ENCODE data around the gene SP100.
"Not testable (repeated sequence)": the region's sequence is repeated elsewhere in the genome, so short reads cannot be mapped to it uniquely, and the experiment has no call there.

The SP100 gene

DNA sequence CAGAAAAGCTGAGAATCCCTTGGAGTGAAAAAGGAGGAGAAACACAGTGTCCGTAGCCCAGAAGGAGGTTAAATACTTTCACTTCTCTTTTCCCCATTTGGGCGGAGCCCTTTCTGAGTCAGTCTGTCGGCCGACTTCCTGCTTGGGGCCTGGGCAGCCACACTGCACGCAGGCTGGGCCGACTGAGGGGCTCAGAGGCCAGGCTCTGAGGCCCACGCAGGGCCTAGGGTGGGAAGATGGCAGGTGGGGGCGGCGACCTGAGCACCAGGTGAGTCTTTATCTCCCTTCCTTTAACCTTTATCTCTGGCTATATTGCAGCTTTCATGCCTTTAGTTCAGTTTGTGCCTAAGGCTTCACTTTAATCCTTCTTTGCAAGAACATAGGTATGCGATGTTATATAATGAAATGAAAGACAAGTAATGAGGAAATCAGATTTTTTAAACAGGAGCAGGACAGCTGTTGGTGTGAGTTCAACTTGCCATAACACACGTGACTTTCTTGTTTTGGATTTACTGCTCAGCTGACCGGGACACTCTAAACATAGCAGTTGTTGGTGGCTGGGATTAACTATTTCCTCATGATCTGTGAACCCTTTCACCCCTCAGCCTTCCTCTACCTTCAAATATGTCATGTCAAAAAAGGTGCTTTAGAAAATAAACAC, at the start of gene SP100:
TSS of gene SP100 (plus strand) at position 141 of the 661 bp plus-strand sequence. CDS start at position 237, 96 bp downstream.
- H3K9me3 ChIP-seq (ENCODE audit: control insufficient read depth in 2 of 2, low read length in 2 of 2), result no peaks in the 10 kb centered on the region
- H3K27ac ChIP-seq (ENCODE audit: low read length), result peak within 1 kb of the TSS; percentile 88
- H3K4me1 ChIP-seq (ENCODE audit: control insufficient read depth, insufficient read depth, low read length), result peaks cover 24% of the 10 kb centered on the region
- peak within 1 kb of the TSS; percentile 77 to 85 for H3K4me3 ChIP-seq (ENCODE audit: low read length in 2 of 2)
- H3K9ac ChIP-seq (ENCODE audit: low read length in 2 of 2), result peak within 1 kb of the TSS; percentile 71 to 83
- no peaks in the 10 kb centered on the region for H3K27me3 ChIP-seq (ENCODE audit: control insufficient read depth in 1 of 2, insufficient read depth in 2 of 2, low read length in 2 of 2)
- H3K36me3 ChIP-seq (ENCODE audit: control insufficient read depth in 2 of 2, insufficient read depth in 2 of 2, low read length in 2 of 2), result no peaks in the 10 kb centered on the region

GRCh38 chr2:230382108-230382507, 33.9 kb upstream of the SP100 start:
- H3K9me3 ChIP-seq (ENCODE audit: control insufficient read depth in 2 of 2, low read length in 2 of 2), result no peaks in the 10 kb centered on the region
- no peaks in the 10 kb centered on the region for H3K27me3 ChIP-seq (ENCODE audit: control insufficient read depth in 1 of 2, insufficient read depth in 2 of 2, low read length in 2 of 2)
- H3K27ac ChIP-seq (ENCODE audit: low read length), result no peak overlapping the region
- H3K36me3 ChIP-seq (ENCODE audit: control insufficient read depth in 2 of 2, insufficient read depth in 2 of 2, low read length in 2 of 2), result peaks cover 0 to 9% of the 10 kb centered on the region in 2 donors
- no peaks in the 10 kb centered on the region for H3K4me1 ChIP-seq (ENCODE audit: control insufficient read depth, insufficient read depth, low read length)
- no peak overlapping the region for H3K9ac ChIP-seq (ENCODE audit: low read length in 2 of 2)
- no peak overlapping the region for H3K4me3 ChIP-seq (ENCODE audit: low read length in 2 of 2)

- H3K4me3 ChIP-seq (ENCODE audit: low read length in 2 of 2), result no peak overlapping the region
- no peak overlapping the region for H3K9ac ChIP-seq (ENCODE audit: low read length in 2 of 2)
- no peaks in the 10 kb centered on the region for H3K4me1 ChIP-seq (ENCODE audit: control insufficient read depth, insufficient read depth, low read length)
- no peak overlapping the region for H3K27ac ChIP-seq (ENCODE audit: low read length)
- H3K36me3 ChIP-seq (ENCODE audit: control insufficient read depth in 2 of 2, insufficient read depth in 2 of 2, low read length in 2 of 2), result peaks cover 0 to 11% of the 10 kb centered on the region in 2 donors
- H3K9me3 ChIP-seq (ENCODE audit: control insufficient read depth in 2 of 2, low read length in 2 of 2), result no peaks in the 10 kb centered on the region
- no peaks in the 10 kb centered on the region for H3K27me3 ChIP-seq (ENCODE audit: control insufficient read depth in 1 of 2, insufficient read depth in 2 of 2, low read length in 2 of 2)
Observed at GRCh38 chr2:230383453-230383852, 32.5 kb upstream of the SP100 start.

DNA sequence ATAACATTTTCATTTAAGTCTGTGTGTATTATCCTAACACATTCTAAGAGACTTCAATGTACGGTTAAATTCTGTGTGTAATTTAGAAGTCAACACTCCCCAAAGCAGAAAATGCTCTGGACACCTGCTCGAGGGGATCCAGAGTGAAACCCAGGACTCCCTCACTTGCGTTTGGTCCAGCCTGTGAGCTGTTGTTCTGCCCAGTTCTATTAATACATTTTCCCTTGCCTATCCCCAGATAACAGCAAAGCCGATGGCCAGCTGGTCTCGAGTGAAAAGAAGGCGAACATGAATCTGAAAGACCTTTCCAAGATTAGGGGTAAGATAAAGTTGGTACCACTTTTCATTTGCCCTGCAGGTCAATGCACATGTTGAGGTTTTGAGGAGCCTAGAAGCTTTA, 31.0 kb upstream of the SP100 start:
- Histone ChIP-seq H3K4me3 (ENCODE audit: low read length in 2 of 2) (no peak overlapping the region), H3K27ac (ENCODE audit: low read length) (no peak overlapping the region), H3K9me3 (ENCODE audit: control insufficient read depth in 2 of 2, low read length in 2 of 2) (no peaks in the 10 kb centered on the region), H3K27me3 (ENCODE audit: control insufficient read depth in 1 of 2, insufficient read depth in 2 of 2, low read length in 2 of 2) (no peaks in the 10 kb centered on the region), H3K9ac (ENCODE audit: low read length in 2 of 2) (no peak overlapping the region), H3K36me3 (ENCODE audit: control insufficient read depth in 2 of 2, insufficient read depth in 2 of 2, low read length in 2 of 2) (peaks cover 8 to 21% of the 10 kb centered on the region in 2 donors), H3K4me1 (ENCODE audit: control insufficient read depth, insufficient read depth, low read length) (no peaks in the 10 kb centered on the region)

DNA sequence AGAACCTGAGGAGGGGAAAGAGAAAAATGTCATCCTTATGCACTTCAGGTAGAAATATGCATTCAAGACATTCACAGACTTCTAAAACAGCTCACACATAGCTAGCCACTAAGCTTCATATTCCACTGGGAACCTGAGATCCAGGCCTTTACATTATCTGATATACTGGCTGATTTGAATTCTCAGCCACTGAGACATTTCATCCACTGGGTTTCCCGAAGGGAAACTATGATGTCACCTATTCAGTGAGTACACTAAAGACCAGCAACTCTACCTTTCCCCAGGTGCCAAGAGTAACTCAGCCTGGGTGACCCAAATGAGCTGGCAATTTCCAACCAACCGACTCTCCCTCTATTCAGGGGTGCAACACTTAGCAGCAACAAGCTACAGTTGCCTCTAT, 21.7 kb upstream of the SP100 start:
- Histone ChIP-seq H3K9me3 (ENCODE audit: control insufficient read depth in 2 of 2, low read length in 2 of 2) (no peaks in the 10 kb centered on the region), H3K4me1 (ENCODE audit: control insufficient read depth, insufficient read depth, low read length) (no peaks in the 10 kb centered on the region), H3K27me3 (ENCODE audit: control insufficient read depth in 1 of 2, insufficient read depth in 2 of 2, low read length in 2 of 2) (no peaks in the 10 kb centered on the region), H3K27ac (ENCODE audit: low read length) (no peak overlapping the region), H3K4me3 (ENCODE audit: low read length in 2 of 2) (no peak overlapping the region), H3K9ac (ENCODE audit: low read length in 2 of 2) (no peak overlapping the region), H3K36me3 (ENCODE audit: control insufficient read depth in 2 of 2, insufficient read depth in 2 of 2, low read length in 2 of 2) (peaks cover 13 to 16% of the 10 kb centered on the region in 2 donors)

DNA sequence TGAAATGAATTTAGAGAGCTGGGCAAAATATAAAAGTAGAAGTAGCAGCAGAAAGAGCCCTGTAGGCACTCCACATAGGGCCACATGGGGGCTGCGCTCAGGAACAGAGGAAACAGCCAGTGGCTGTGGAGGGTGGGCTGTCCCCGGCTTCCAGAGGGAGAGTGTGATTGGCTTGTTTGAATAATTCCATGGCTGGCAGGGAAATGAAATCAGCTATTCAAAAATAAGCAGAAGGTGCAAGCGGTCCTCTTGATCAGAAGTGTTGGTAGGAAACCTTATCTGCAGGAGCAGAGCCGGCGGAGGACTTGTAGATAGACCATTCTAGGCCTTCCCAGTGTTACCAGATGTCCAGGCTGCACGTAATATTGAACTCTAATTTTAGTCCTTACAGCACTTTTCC, 17.3 kb upstream of the SP100 start:
- not testable (repeated sequence) for H3K27me3 ChIP-seq (ENCODE audit: control insufficient read depth in 1 of 2, insufficient read depth in 2 of 2, low read length in 2 of 2); H3K4me3 ChIP-seq (ENCODE audit: low read length in 2 of 2); H3K4me1 ChIP-seq (ENCODE audit: control insufficient read depth, insufficient read depth, low read length); H3K27ac ChIP-seq (ENCODE audit: low read length); H3K9ac ChIP-seq (ENCODE audit: low read length in 2 of 2); H3K9me3 ChIP-seq (ENCODE audit: control insufficient read depth in 2 of 2, low read length in 2 of 2)
- peaks cover 9 to 13% of the 10 kb centered on the region in 2 donors for H3K36me3 ChIP-seq (ENCODE audit: control insufficient read depth in 2 of 2, insufficient read depth in 2 of 2, low read length in 2 of 2)

GRCh38 chr2:230400041-230400440, 16.0 kb upstream of the SP100 start:
- Histone ChIP-seq H3K36me3 (ENCODE audit: control insufficient read depth in 2 of 2, insufficient read depth in 2 of 2, low read length in 2 of 2) (peaks cover 8 to 9% of the 10 kb centered on the region in 2 donors), H3K9me3 (ENCODE audit: control insufficient read depth in 2 of 2, low read length in 2 of 2) (no peaks in the 10 kb centered on the region), H3K9ac (ENCODE audit: low read length in 2 of 2) (no peak overlapping the region), H3K4me3 (ENCODE audit: low read length in 2 of 2) (no peak overlapping the region), H3K27me3 (ENCODE audit: control insufficient read depth in 1 of 2, insufficient read depth in 2 of 2, low read length in 2 of 2) (no peaks in the 10 kb centered on the region), H3K4me1 (ENCODE audit: control insufficient read depth, insufficient read depth, low read length) (no peaks in the 10 kb centered on the region), H3K27ac (ENCODE audit: low read length) (no peak overlapping the region)

DNA sequence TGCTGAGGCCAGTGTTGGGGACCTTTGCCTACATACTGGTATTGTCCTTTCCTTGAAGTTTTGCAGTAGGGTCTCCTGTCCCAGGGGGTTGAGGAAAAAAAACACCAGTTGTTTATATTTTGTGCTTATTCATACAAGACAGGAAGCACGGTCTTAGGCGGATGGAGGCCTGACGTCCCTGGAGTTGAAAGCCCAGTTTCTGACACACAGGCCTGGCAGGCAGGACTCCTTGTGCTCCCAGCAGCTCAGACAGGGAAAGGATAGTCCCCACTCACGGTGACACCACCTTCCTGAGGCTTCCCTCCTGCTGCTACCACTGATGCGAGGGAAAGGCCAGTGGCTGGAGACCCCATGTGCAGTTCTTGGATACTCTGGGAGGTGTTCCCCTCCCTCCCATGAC, 15.5 kb upstream of the SP100 start:
- Histone ChIP-seq H3K4me1 (ENCODE audit: control insufficient read depth, insufficient read depth, low read length) (no peaks in the 10 kb centered on the region), H3K4me3 (ENCODE audit: low read length in 2 of 2) (no peak overlapping the region), H3K27ac (ENCODE audit: low read length) (no peak overlapping the region), H3K9me3 (ENCODE audit: control insufficient read depth in 2 of 2, low read length in 2 of 2) (no peaks in the 10 kb centered on the region), H3K9ac (ENCODE audit: low read length in 2 of 2) (no peak overlapping the region), H3K36me3 (ENCODE audit: control insufficient read depth in 2 of 2, insufficient read depth in 2 of 2, low read length in 2 of 2) (peaks cover 8 to 9% of the 10 kb centered on the region in 2 donors), H3K27me3 (ENCODE audit: control insufficient read depth in 1 of 2, insufficient read depth in 2 of 2, low read length in 2 of 2) (no peaks in the 10 kb centered on the region)

DNA sequence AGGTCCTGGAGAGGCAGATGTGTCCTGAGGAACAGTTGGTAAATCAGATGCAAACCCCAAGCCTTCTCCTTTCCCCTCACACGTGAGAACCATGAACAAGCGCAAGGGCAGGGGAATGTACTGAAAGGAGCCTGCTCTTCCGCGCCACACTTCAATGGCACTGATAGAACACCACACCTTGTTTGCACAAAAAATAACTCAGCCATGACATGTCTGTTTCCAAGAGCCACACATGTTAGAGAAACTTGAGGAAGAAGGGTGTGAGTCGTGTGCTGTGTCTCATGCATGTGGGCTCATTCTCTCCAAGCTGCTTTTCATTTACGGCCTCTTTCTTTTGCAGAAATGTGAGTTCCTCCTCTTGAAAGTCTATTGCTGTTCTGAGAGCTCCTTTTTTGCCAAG, 15.0 kb upstream of the SP100 start:
- not testable (repeated sequence) for H3K9ac ChIP-seq (ENCODE audit: low read length in 2 of 2); H3K4me3 ChIP-seq (ENCODE audit: low read length in 2 of 2); H3K27ac ChIP-seq (ENCODE audit: low read length); H3K36me3 ChIP-seq (ENCODE audit: control insufficient read depth in 2 of 2, insufficient read depth in 2 of 2, low read length in 2 of 2); H3K4me1 ChIP-seq (ENCODE audit: control insufficient read depth, insufficient read depth, low read length); H3K27me3 ChIP-seq (ENCODE audit: control insufficient read depth in 1 of 2, insufficient read depth in 2 of 2, low read length in 2 of 2); H3K9me3 ChIP-seq (ENCODE audit: control insufficient read depth in 2 of 2, low read length in 2 of 2)

DNA sequence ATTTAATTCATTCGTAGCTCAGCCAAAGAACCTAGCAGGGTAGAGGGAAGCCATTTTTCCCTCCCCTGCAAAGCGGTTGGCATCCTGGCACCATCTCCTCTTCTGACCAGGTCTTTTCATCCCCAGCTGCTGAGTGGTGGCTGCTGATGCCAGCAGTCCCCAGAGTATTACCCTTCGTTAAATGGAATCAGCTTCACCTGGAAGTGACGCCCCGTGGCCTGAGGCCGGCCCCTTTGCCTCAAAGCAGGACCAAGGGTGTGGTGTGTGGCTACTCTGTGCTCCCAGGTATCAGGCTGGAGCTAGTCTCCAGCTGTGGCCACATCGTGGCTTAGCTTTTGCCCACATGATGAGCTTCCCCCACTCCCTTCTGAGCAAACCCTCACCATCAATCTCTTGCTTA, 12.3 kb upstream of the SP100 start:
- H3K27ac ChIP-seq (ENCODE audit: low read length), result no peak overlapping the region
- H3K36me3 ChIP-seq (ENCODE audit: control insufficient read depth in 2 of 2, insufficient read depth in 2 of 2, low read length in 2 of 2), result peaks cover 6 to 8% of the 10 kb centered on the region in 2 donors
- H3K9ac ChIP-seq (ENCODE audit: low read length in 2 of 2), result no peak overlapping the region
- H3K9me3 ChIP-seq (ENCODE audit: control insufficient read depth in 2 of 2, low read length in 2 of 2), result no peaks in the 10 kb centered on the region
- H3K27me3 ChIP-seq (ENCODE audit: control insufficient read depth in 1 of 2, insufficient read depth in 2 of 2, low read length in 2 of 2), result no peaks in the 10 kb centered on the region
- H3K4me3 ChIP-seq (ENCODE audit: low read length in 2 of 2), result no peak overlapping the region
- peaks cover 5% of the 10 kb centered on the region for H3K4me1 ChIP-seq (ENCODE audit: control insufficient read depth, insufficient read depth, low read length)

DNA sequence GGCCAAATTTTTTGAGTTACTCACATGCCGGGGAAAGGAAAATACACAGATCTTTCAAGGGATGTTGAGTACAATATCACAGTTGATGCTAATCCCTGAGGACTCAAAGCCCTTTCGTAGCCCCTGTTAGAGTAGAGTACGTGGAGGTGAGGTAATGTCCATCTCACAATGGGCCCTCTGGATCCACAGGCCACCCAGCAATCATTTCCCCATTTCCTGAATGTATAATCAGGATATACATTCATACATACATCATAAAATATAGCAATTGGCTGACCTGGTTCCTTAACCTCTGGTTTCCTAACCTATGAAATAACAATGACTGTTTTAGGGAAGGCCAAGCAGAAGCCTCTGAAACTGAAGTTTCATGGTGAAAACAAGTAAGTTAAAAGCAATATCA, 10.2 kb upstream of the SP100 start:
- H3K9ac ChIP-seq (ENCODE audit: low read length in 2 of 2), result no peak overlapping the region
- no peak overlapping the region for H3K27ac ChIP-seq (ENCODE audit: low read length)
- H3K36me3 ChIP-seq (ENCODE audit: control insufficient read depth in 2 of 2, insufficient read depth in 2 of 2, low read length in 2 of 2), result peaks cover 0 to 2% of the 10 kb centered on the region in 2 donors

More for the DNA sequence above, 10.2 kb upstream of the SP100 start:
- Histone ChIP-seq H3K9me3 (ENCODE audit: control insufficient read depth in 2 of 2, low read length in 2 of 2) (no peaks in the 10 kb centered on the region), H3K4me1 (ENCODE audit: control insufficient read depth, insufficient read depth, low read length) (peaks cover 12% of the 10 kb centered on the region), H3K4me3 (ENCODE audit: low read length in 2 of 2) (no peak overlapping the region), H3K27me3 (ENCODE audit: control insufficient read depth in 1 of 2, insufficient read depth in 2 of 2, low read length in 2 of 2) (no peaks in the 10 kb centered on the region)

Data from stomach smooth muscle (tissue), 2 donors.